ENCODE results near the gene PCK2.
A peak's percentile ranks its signal among the peaks of the same experiment; 100 is the strongest.

PCK2 gene

DNA sequence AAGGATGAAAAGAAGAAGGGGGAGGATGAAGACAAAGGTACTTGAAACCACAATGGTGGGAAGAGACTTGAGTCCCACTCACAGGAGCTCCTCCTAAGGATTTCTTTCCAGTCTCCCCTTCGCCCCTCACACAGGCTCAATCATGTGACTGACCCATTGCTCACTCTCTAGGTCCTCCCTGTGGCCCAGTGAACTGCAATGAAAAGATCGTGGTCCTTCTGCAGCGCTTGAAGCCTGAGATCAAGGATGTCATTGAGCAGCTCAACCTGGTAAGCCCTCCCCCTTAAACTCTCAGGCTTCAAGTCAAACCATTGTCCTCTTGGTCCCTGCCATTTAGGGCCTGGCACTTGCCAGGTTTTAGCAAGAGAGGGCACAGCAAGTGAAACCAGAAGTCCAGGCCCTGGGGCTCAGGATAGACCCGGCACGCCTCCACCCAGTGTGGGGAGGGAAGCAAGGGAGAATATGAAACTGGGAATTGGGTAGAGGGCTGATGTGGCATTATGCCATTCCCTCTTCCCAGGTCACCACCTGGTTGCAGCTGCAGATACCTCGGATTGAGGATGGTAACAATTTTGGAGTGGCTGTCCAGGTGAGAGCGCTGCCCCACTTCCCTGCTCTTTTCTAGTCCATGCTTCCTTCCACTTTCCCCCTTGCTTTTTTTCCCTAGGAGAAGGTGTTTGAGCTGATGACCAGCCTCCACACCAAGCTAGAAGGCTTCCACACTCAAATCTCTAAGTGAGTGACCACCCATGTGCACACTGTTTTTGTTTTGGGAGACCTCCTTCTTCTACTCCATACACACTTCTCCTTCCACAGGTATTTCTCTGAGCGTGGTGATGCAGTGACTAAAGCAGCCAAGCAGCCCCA lies 43.7 kb downstream of the PCK2 start:
- ChIA-PET POLR2A (interaction anchor here (0.6 to 7.3 kb wide), 7 partner anchors 9 to 75 kb away, joined by 3 to 163 read pairs (median 21); partner anchors contain the start of genes CHMP4A, DCAF11, IRF9 and NRL), CTCF (interaction anchor here (0.6 to 1.2 kb wide), 5 partner anchors 8 to 294 kb away, joined by 3 to 4 read pairs (median 3); partner anchors contain the start of genes CIDEB, IRF9 and PSME2)
- no peak overlapping the region for H3K27ac ChIP-seq (ENCODE audit: extremely low read depth, low read depth, low read length)
- no peak overlapping the region for H3K4me3 ChIP-seq (ENCODE audit: low read depth, low read length)
- peaks cover 11 to 27% of the 10 kb centered on the region in 2 experiments for H3K36me3 ChIP-seq (ENCODE audit: control insufficient read depth in 2 of 2, insufficient read depth in 1 of 2, low read length in 2 of 2)
- no peaks in the 10 kb centered on the region for H3K9me3 ChIP-seq (ENCODE audit: control insufficient read depth, insufficient read depth, low read depth, low read length)
- peaks cover 4% of the 10 kb centered on the region; the same call in 1 of the 2 replicates for H3K4me1 ChIP-seq (ENCODE audit: control insufficient read depth, insufficient read depth, low read length)
- TF ChIP-seq, protein P1, sequence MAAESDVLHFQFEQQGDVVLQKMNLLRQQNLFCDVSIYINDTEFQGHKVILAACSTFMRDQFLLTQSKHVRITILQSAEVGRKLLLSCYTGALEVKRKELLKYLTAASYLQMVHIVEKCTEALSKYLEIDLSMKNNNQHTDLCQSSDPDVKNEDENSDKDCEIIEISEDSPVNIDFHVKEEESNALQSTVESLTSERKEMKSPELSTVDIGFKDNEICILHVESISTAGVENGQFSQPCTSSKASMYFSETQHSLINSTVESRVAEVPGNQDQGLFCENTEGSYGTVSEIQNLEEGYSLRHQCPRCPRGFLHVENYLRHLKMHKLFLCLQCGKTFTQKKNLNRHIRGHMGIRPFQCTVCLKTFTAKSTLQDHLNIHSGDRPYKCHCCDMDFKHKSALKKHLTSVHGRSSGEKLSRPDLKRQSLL (tag by site-specific recombination; IDR thresholded peaks at IDR 0.05), result 0 out of 2 replicates have a peak, but pooled peaks have one; percentile 9
- 0 out of 2 replicates have a peak, but pooled peaks have one; percentile 17 for TF ChIP-seq PRDM1 (tag by site-specific recombination; IDR thresholded peaks at IDR 0.05)
- TF ChIP-seq, protein P2, sequence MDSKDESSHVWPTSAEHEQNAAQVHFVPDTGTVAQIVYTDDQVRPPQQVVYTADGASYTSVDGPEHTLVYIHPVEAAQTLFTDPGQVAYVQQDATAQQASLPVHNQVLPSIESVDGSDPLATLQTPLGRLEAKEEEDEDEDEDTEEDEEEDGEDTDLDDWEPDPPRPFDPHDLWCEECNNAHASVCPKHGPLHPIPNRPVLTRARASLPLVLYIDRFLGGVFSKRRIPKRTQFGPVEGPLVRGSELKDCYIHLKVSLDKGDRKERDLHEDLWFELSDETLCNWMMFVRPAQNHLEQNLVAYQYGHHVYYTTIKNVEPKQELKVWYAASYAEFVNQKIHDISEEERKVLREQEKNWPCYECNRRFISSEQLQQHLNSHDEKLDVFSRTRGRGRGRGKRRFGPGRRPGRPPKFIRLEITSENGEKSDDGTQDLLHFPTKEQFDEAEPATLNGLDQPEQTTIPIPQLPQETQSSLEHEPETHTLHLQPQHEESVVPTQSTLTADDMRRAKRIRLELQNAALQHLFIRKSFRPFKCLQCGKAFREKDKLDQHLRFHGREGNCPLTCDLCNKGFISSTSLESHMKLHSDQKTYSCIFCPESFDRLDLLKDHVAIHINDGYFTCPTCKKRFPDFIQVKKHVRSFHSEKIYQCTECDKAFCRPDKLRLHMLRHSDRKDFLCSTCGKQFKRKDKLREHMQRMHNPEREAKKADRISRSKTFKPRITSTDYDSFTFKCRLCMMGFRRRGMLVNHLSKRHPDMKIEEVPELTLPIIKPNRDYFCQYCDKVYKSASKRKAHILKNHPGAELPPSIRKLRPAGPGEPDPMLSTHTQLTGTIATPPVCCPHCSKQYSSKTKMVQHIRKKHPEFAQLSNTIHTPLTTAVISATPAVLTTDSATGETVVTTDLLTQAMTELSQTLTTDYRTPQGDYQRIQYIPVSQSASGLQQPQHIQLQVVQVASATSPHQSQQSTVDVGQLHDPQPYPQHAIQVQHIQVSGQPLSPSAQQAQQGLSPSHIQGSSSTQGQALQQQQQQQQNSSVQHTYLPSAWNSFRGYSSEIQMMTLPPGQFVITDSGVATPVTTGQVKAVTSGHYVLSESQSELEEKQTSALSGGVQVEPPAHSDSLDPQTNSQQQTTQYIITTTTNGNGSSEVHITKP (tag by site-specific recombination; IDR thresholded peaks at IDR 0.05), result peak; percentile 78; the same call in 1 of the 2 replicates
- no peak for TF ChIP-seq ZNF473 (tag by site-specific recombination; IDR thresholded peaks at IDR 0.05)

DNA sequence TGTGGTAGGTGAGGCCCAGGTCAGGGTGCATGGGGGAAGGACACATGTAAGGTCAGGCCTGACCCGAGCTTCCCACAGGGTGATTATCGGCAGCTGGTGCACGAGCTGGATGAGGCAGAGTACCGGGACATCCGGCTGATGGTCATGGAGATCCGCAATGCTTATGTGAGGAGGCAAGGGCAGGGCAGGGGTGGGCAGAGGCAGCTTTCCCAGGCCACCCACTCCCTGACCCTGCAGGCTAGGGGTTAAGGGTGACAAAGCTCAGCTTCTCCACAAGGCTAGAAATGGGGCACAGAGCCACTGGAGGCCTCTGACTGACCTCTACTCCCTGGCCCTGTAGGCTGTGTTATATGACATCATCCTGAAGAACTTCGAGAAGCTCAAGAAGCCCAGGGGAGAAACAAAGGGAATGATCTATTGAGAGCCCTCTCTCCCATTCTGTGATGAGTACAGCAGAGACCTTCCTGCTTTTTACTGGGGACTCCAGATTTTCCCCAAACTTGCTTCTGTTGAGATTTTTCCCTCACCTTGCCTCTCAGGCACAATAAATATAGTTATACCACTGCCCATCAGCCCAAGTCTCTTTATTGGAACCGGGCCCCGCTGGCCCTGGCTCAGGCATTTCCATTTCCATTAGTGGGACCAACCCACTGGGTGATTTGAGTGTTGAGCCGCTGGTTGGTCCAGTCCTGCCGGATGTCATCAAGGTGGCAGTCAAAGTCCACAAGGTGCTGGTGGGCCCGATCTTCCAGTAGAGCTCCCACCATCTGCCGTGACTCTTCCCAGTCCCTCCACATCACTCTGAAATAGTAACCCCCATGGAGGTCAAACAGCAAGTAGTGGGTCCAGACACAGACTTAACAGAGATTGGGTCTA lies 44.5 kb downstream of the PCK2 start:
- Histone ChIP-seq H3K4me3 (ENCODE audit: low read depth, low read length) (no peak overlapping the region), H3K9me3 (ENCODE audit: control insufficient read depth, insufficient read depth, low read depth, low read length) (no peaks in the 10 kb centered on the region), H3K27ac (ENCODE audit: extremely low read depth, low read depth, low read length) (0 out of 2 replicates have a peak overlapping the region, but pooled peaks have one; percentile 35), H3K4me1 (ENCODE audit: control insufficient read depth, insufficient read depth, low read length) (peaks cover 4% of the 10 kb centered on the region; the same call in 1 of the 2 replicates), H3K36me3 (ENCODE audit: control insufficient read depth in 2 of 2, insufficient read depth in 1 of 2, low read length in 2 of 2) (peaks cover 11 to 33% of the 10 kb centered on the region in 2 experiments)
- ChIA-PET POLR2A (interaction anchor here (0.7 to 7.3 kb wide), 6 partner anchors 8 to 75 kb away, joined by 3 to 163 read pairs (median 22); partner anchors contain the start of genes CHMP4A, DCAF11, IRF9 and NRL), CTCF (interaction anchor here (1.0 kb wide), 1 partner anchor 169 kb away, joined by 3 read pairs; the partner anchor contains the start of gene CIDEB)
- TF ChIP-seq, protein P3, sequence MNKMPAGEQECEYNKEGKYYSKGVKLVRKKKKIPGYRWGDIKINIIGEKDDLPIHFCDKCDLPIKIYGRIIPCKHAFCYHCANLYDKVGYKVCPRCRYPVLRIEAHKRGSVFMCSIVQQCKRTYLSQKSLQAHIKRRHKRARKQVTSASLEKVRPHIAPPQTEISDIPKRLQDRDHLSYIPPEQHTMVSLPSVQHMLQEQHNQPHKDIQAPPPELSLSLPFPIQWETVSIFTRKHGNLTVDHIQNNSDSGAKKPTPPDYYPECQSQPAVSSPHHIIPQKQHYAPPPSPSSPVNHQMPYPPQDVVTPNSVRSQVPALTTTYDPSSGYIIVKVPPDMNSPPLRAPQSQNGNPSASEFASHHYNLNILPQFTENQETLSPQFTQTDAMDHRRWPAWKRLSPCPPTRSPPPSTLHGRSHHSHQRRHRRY (tag by site-specific recombination; IDR thresholded peaks at IDR 0.05), result no peak
- no peak for TF ChIP-seq ZNF670 (tag by site-specific recombination; IDR thresholded peaks at IDR 0.05; ENCODE audit: low read depth)
- no peak for TF ChIP-seq ZNF426 (tag by site-specific recombination; IDR thresholded peaks at IDR 0.05)
- TF ChIP-seq, protein P4, sequence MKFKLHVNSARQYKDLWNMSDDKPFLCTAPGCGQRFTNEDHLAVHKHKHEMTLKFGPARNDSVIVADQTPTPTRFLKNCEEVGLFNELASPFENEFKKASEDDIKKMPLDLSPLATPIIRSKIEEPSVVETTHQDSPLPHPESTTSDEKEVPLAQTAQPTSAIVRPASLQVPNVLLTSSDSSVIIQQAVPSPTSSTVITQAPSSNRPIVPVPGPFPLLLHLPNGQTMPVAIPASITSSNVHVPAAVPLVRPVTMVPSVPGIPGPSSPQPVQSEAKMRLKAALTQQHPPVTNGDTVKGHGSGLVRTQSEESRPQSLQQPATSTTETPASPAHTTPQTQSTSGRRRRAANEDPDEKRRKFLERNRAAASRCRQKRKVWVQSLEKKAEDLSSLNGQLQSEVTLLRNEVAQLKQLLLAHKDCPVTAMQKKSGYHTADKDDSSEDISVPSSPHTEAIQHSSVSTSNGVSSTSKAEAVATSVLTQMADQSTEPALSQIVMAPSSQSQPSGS (tag by site-specific recombination; IDR thresholded peaks at IDR 0.05; ENCODE audit: low read depth), result peak; percentile 72
- TF ChIP-seq, protein P5, sequence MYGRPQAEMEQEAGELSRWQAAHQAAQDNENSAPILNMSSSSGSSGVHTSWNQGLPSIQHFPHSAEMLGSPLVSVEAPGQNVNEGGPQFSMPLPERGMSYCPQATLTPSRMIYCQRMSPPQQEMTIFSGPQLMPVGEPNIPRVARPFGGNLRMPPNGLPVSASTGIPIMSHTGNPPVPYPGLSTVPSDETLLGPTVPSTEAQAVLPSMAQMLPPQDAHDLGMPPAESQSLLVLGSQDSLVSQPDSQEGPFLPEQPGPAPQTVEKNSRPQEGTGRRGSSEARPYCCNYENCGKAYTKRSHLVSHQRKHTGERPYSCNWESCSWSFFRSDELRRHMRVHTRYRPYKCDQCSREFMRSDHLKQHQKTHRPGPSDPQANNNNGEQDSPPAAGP (tag by site-specific recombination; IDR thresholded peaks at IDR 0.05), result no peak

All from HEK293 (cell line).